ENCODE results near the gene MT1A.

DNA sequence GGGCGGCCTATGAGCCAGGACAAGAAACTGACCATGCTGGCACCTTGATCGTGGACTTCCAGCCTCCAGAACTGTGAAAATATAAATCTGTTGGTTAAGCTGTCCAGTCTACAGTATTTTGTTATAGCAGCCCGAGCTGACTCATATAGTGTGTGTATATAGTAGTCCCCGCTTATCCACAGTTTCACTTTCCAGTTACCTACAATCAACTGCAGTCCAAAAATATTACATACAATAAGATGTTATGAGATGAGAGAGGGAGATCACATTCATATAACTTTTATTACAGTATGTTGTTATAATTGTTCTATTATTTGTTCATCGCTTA, 44.2 kb upstream of the MT1A start:
- TF ChIP-seq, protein P1, sequence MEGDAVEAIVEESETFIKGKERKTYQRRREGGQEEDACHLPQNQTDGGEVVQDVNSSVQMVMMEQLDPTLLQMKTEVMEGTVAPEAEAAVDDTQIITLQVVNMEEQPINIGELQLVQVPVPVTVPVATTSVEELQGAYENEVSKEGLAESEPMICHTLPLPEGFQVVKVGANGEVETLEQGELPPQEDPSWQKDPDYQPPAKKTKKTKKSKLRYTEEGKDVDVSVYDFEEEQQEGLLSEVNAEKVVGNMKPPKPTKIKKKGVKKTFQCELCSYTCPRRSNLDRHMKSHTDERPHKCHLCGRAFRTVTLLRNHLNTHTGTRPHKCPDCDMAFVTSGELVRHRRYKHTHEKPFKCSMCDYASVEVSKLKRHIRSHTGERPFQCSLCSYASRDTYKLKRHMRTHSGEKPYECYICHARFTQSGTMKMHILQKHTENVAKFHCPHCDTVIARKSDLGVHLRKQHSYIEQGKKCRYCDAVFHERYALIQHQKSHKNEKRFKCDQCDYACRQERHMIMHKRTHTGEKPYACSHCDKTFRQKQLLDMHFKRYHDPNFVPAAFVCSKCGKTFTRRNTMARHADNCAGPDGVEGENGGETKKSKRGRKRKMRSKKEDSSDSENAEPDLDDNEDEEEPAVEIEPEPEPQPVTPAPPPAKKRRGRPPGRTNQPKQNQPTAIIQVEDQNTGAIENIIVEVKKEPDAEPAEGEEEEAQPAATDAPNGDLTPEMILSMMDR (conservative IDR thresholded peaks at IDR 0.05; ENCODE audit: low read depth, low read length), result no peak
- no peak for TF ChIP-seq EZH2 (IDR thresholded peaks at IDR 0.05; ENCODE audit: borderline replicate concordance, low read depth, low read length, poor library complexity, severe bottlenecking)
